Measurements from ENCODE around the gene CDK5RAP2. TPM values are rescaled to one million over a fixed set of nuclear protein-coding genes. Genes with fewer than 3 reads are reported as not detected.

The CDK5RAP2 gene
- total and polyA plus RNA-seq, 2 experiments from 2014 or later, result 52.6 to 77.0 TPM

DNA sequence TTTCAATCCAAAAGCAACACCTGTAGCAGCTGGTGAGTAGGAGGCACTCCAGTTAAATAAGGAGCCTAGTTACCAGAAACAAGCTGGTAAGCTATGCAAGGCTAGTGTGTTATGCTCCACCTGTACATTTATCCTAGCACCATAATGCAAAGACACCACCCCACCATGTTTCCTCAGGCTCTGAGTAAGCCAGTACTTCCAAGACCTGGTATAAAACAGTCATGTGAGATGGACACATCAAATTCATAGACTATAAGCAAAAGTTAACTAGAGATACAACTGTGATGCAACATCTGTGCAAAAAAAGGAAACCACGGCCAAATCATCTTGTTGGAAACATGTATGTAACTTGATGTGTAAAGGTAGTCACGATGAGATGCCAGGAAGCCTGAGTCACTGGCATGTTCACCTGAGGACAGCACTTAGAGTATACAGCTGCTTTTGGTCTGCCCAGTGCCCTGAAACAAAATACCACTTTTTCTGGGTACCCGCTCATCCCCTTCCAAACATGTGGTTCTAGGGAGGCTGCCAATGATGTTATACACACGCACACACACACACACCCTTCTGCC is 66.1 kb downstream of the CDK5RAP2 start:
- no peak overlapping the region for H2AFZ ChIP-seq
- 74 to 76% methylated on average over 4 of the region's 4 CpGs for WGBS, 2 experiments (ENCODE audit: low coverage in 1 of 2, low lambda C conversion rate in 2 of 2, missing lambda C conversion rate in 2 of 2)

GRCh38 chr9:120510816-120511215 is 69.2 kb downstream of the CDK5RAP2 start:
- H3K4me2 ChIP-seq (ENCODE audit: unreplicated experiment), result no peak overlapping the region
- H3K9me3 ChIP-seq (ENCODE audit: low read depth), result no peaks in the 10 kb centered on the region
- TF ChIP-seq EZH2 (IDR thresholded peaks at IDR 0.05; ENCODE audit: insufficient read depth, poor library complexity, severe bottlenecking), result no peak
- no peak for TF ChIP-seq EZH2phosphoT487 (IDR thresholded peaks at IDR 0.05; ENCODE audit: insufficient read depth, low read depth)
- no peaks in the 10 kb centered on the region for H3F3A ChIP-seq (ENCODE audit: insufficient read depth)
- no peak overlapping the region for H2AFZ ChIP-seq
- DNase-seq, result no peak
- no peak overlapping the region for H3K27ac ChIP-seq
- whole genome bisulfite sequencing, 2 experiments (ENCODE audit: low coverage in 1 of 2, low lambda C conversion rate in 2 of 2, missing lambda C conversion rate in 2 of 2), result 96% methylated on average over 3 of the region's 3 CpGs
- H3K4me1 ChIP-seq (ENCODE audit: insufficient read depth), result no peaks in the 10 kb centered on the region
- H3K9ac ChIP-seq, result no peak overlapping the region
- H3K4me3 ChIP-seq, result no peak overlapping the region
- H3K36me3 ChIP-seq (ENCODE audit: low read depth), result peaks cover 10% of the 10 kb centered on the region; the same call in 1 of the 2 replicates
- H3K9me2 ChIP-seq (ENCODE audit: insufficient read depth), result no peaks in the 10 kb centered on the region
- H4K20me1 ChIP-seq (ENCODE audit: insufficient read depth), result no peaks in the 10 kb centered on the region
- no peaks in the 10 kb centered on the region for H3K79me2 ChIP-seq (ENCODE audit: insufficient read depth)
- H3K27me3 ChIP-seq (replicated peaks; ENCODE audit: insufficient read depth), result no peaks in the 10 kb centered on the region
- in situ Hi-C loops (cut with MboI), result no loop called here

More for the DNA sequence above, 66.1 kb downstream of the CDK5RAP2 start:
- Histone ChIP-seq H3K9ac (no peak overlapping the region), H3F3A (ENCODE audit: insufficient read depth) (no peaks in the 10 kb centered on the region), H3K36me3 (ENCODE audit: low read depth) (peaks cover 18% of the 10 kb centered on the region), H3K9me2 (ENCODE audit: insufficient read depth) (no peaks in the 10 kb centered on the region), H3K4me1 (ENCODE audit: insufficient read depth) (no peaks in the 10 kb centered on the region), H3K4me3 (no peak overlapping the region), H3K4me2 (ENCODE audit: unreplicated experiment) (no peak overlapping the region), H4K20me1 (ENCODE audit: insufficient read depth) (no peaks in the 10 kb centered on the region), H3K27ac (no peak overlapping the region), H3K27me3 (replicated peaks; ENCODE audit: insufficient read depth) (no peaks in the 10 kb centered on the region), H3K79me2 (ENCODE audit: insufficient read depth) (no peaks in the 10 kb centered on the region), H3K9me3 (ENCODE audit: low read depth) (no peaks in the 10 kb centered on the region)
- TF ChIP-seq EZH2phosphoT487 (IDR thresholded peaks at IDR 0.05; ENCODE audit: insufficient read depth, low read depth) (no peak), EZH2 (IDR thresholded peaks at IDR 0.05; ENCODE audit: insufficient read depth, poor library complexity, severe bottlenecking) (no peak)
- DNase-seq, result no peak
- in situ Hi-C loops (cut with MboI), result no loop called here

- Histone ChIP-seq H3K36me3 (ENCODE audit: low read depth) (peaks cover 10% of the 10 kb centered on the region; the same call in 1 of the 2 replicates), H3F3A (ENCODE audit: insufficient read depth) (no peaks in the 10 kb centered on the region), H3K9ac (no peak overlapping the region), H3K4me1 (ENCODE audit: insufficient read depth) (no peaks in the 10 kb centered on the region), H3K27me3 (replicated peaks; ENCODE audit: insufficient read depth) (no peaks in the 10 kb centered on the region), H3K4me3 (no peak overlapping the region), H3K9me2 (ENCODE audit: insufficient read depth) (no peaks in the 10 kb centered on the region), H3K79me2 (ENCODE audit: insufficient read depth) (no peaks in the 10 kb centered on the region), H3K4me2 (ENCODE audit: unreplicated experiment) (no peak overlapping the region), H4K20me1 (ENCODE audit: insufficient read depth) (no peaks in the 10 kb centered on the region), H3K27ac (no peak overlapping the region), H3K9me3 (ENCODE audit: low read depth) (no peaks in the 10 kb centered on the region), H2AFZ (no peak overlapping the region)
- WGBS, 2 experiments (ENCODE audit: low coverage in 1 of 2, low lambda C conversion rate in 2 of 2, missing lambda C conversion rate in 2 of 2), result 95 to 97% methylated on average over 3 of the region's 3 CpGs
- DNase-seq, result no peak
- TF ChIP-seq EZH2 (IDR thresholded peaks at IDR 0.05; ENCODE audit: insufficient read depth, poor library complexity, severe bottlenecking) (no peak), EZH2phosphoT487 (IDR thresholded peaks at IDR 0.05; ENCODE audit: insufficient read depth, low read depth) (no peak)
- in situ Hi-C loops (cut with MboI), result no loop called here
These were observed 71.9 kb downstream of the CDK5RAP2 start for GRCh38 chr9:120507936-120508510.

- TF ChIP-seq EZH2phosphoT487 (IDR thresholded peaks at IDR 0.05; ENCODE audit: insufficient read depth, low read depth), result no peak
- no peak for TF ChIP-seq EZH2 (IDR thresholded peaks at IDR 0.05; ENCODE audit: insufficient read depth, poor library complexity, severe bottlenecking)
- no peak overlapping the region for H3K9ac ChIP-seq
- 54 to 65% methylated on average over 4 of the region's 4 CpGs for WGBS, 2 experiments (ENCODE audit: low coverage in 1 of 2, low lambda C conversion rate in 2 of 2, missing lambda C conversion rate in 2 of 2)
- H3K36me3 ChIP-seq (ENCODE audit: low read depth), result no peaks in the 10 kb centered on the region
- in situ Hi-C loops (cut with MboI), result no loop called here
- H3F3A ChIP-seq (ENCODE audit: insufficient read depth), result no peaks in the 10 kb centered on the region
- no peak overlapping the region for H3K4me2 ChIP-seq (ENCODE audit: unreplicated experiment)
- H3K79me2 ChIP-seq (ENCODE audit: insufficient read depth), result no peaks in the 10 kb centered on the region
- H3K27ac ChIP-seq, result no peak overlapping the region
- no peaks in the 10 kb centered on the region for H3K27me3 ChIP-seq (replicated peaks; ENCODE audit: insufficient read depth)
- H3K9me2 ChIP-seq (ENCODE audit: insufficient read depth), result no peaks in the 10 kb centered on the region
- no peaks in the 10 kb centered on the region for H3K4me1 ChIP-seq (ENCODE audit: insufficient read depth)
- no peak overlapping the region for H3K4me3 ChIP-seq
- H3K9me3 ChIP-seq (ENCODE audit: low read depth), result no peaks in the 10 kb centered on the region
- peak; percentile 45 for DNase-seq
- H2AFZ ChIP-seq, result no peak overlapping the region
- H4K20me1 ChIP-seq (ENCODE audit: insufficient read depth), result no peaks in the 10 kb centered on the region
These were observed 74.8 kb downstream of the CDK5RAP2 start for GRCh38 chr9:120505186-120505585.
